ENCODE measurements around the gene LRRC10B.
A peak's percentile ranks its signal among the peaks of the same experiment; 100 is the strongest.

LRRC10B gene

DNA sequence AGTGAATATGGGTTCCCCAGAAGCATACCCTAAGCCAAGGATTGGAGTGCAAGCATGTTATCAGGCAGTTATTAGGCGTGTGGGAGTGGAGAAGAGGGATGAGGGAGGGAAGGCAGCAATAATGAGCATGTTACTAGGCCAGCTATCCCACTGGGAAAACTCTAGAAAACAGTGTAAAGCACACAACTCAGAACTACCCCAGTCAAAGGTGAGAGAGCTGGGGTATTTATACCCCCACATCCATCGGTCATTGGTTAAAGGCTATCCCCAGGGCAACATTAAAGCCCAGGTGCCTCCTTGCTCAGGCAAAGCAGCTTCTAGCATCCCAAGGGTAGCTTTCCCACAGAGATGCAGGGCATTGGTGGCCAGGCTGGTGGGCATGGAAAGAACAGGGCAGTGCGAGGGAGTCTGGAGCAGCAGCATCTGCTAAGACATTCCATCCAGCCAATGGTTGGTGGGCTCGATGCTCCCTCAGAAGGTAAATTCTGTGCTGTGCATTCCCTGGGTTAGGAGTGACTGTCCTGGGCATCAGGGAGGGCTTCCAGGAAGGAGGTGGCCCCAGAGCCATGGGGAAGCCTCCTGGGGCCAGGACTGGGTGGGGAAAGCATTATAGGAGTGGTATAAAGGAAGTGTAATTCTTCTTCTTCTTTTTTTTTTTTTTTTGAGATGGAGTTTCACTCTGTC lies 21.1 kb upstream of the LRRC10B start:
- DNase-seq: no peak

GRCh38 chr11:61488651-61489291 lies 19.8 kb upstream of the LRRC10B start:
- no peak for DNase-seq

GRCh38 chr11:61489833-61490721 lies 18.5 kb upstream of the LRRC10B start:
- no peak for DNase-seq

GRCh38 chr11:61491736-61492395 lies 16.7 kb upstream of the LRRC10B start:
- DNase-seq: no peak

DNA sequence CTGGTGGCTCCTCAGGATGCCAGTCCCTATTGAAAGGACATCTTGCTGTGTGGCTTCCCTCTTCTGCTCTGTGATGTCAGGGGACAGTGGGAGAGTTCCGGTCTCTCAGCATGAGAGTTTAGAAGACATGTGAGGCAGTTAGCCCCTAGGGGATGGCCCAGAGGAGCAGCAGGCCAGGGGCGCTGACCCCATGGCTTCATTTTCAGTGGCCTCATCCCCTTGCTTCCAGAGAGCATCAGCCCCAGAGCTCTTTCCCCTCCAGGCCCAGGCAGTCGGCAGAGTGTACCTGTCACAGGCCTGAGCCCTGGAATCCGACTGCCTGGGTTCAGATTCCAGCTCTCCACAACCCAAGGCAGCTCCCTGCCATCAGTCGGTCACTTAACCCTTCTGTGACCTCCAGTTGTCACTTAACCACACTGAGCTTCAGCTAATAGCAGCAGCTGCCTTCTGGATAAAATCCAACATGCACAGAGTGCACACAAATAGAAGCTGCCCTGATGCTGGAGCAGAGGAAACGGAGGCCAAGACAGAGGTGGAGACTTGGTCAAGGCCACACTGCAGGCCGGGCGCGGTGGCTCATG lies 14.1 kb upstream of the LRRC10B start:
- no peak for DNase-seq

DNA sequence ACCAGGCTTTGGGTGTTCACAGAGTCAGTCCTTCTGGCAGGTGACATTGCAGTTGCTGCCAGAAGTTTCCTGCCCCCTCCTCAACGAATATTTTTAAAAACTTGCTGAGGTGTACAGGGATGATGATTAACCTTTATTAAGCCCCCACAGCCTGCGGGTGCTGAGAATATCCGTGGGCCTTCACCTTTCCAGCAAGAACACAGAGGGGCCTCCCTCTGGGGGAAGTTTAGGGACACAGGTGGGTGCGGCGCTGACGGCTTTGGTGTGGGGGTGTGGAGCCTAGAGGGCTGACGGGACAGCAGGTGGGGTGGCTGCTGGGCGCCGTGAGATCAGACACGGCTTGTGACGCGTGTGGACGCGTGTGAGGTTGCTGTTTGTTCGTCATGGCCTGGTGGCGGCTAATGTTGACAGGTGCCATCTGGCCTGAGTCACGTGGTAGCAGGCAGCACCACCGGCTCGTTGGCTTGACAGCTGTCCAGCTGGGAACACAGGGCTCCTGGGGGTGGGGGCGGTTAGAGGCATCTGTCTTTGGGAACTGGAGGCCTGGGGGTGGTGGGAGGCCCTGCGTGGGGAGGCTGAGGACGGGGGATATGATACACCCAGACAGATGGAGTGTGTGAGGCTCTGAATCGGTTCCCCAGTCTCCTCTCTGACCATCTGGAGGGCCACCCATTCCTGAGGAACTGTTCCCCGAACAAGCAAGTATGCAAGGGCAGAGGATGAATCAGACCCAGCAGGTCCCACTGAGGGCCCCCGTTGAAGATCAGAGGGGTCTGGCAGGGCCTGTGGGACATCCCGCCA lies 12.5 kb upstream of the LRRC10B start:
- no peak for DNase-seq

DNA sequence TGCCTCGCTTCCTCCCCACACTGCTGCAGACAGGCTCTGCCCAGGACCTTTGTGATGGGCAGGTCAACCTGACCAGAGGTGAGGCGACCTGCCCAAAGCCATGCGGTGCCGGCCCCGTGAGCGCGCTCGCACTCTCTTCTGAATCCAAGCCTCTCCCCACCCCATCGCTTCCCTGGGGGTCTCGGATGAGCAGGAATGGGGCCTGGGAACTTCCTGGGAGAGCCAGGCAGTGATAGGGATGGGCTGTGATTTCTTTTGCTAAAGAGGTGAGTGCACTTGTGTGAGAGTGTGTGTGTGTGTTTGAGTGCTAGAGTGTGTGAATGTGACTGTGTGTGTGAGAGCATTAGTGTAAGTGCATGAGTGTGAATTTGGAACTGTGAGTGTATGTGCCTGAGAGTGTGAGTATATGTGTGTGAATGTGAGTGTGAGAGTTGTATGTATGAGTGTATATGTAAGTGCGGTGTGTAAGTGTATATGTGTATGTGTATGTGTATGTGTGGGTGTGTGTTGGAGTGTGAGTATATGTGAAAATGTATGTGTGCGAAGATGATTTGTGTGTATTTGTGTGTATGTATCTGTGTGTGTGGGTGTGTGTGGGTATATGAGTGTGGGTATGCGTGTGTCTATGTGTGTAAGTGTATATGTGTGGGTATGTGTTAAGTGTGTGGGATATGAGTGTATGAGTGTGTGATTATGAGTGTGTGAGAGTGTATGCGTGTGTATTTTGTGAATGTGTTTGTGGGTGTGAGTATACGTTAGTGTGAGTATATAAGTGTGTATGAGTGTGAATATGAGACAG lies 11.7 kb upstream of the LRRC10B start:
- no peak for DNase-seq

DNA sequence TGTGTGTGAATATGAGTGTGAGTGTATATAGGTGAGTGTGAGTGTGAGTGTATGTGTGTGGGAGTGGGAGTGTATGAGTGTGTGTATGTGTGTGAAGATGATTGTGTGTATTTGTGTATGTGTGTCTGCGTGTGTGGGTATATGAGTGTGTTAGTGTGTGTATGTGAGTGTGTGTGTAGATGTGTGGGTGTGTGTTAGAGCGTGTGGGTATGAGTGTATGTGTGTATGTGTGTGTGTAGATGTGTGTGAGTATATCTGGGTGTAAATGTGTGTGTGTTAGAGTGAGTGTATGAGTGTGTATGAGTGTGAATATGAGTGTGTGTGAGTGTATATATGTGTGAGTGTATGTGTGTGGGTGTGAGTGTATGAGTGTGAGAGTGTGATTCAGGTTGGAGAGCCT lies 11.1 kb upstream of the LRRC10B start:
- DNase-seq: no peak

- DNase-seq: no peak
These were observed 10.7 kb upstream of the LRRC10B start for GRCh38 chr11:61497876-61498275.

GRCh38 chr11:61498767-61499341 lies 9.7 kb upstream of the LRRC10B start:
- no peak for DNase-seq

DNA sequence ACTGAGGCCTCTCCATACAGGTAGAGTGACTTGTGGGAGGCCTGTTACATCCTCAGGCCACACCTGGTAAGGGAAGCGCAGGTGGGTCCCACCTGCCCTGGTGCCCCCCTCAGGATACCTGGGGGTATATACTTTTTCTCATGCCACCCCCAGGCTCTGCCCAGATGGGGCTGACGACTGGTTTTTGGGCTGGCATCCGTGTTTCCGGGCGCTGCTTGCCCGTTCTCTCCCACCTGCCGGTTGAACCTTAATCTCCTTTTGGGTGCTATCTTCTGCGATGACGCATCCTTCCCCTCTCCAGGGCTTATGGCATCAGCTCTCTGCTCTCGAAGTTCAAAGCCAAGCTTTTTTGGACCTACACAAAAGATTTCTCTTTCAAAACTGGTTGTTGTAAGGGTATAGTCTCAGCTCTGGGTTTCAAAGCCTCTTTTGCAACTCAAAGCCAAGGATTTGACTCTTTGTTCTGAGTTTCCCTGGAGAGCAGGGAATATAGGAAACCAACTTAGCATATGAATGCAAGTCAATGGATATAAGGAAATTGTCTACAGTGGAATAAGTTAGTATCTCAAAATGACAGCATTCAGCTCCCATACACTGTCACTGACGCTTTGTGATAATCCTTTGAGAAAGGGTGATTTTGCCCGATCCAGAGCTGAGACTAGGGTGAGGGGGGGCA lies 8.6 kb upstream of the LRRC10B start:
- no peak for DNase-seq

DNA sequence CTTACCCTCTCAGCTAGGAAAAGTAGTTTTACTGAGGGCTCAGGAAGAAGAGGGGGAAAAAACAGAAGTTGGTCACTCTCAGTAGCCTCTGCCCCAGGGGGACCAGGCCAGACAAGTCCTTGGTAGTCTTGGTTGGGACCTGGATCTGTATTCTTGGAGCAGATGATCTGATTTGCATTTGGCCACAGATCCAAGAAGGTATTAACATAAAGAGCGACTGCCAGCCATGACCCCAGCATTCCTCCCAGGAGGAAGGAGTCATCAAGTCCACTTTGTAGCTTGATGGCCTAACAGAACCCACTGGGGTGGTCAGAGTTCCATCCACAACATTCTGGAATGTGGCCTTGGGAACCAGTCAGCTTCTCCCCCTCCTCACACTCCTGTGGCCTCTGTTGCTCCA lies 6.0 kb upstream of the LRRC10B start:
- DNase-seq: no peak

GRCh38 chr11:61503135-61503770 lies 5.3 kb upstream of the LRRC10B start:
- no peak for DNase-seq

DNA sequence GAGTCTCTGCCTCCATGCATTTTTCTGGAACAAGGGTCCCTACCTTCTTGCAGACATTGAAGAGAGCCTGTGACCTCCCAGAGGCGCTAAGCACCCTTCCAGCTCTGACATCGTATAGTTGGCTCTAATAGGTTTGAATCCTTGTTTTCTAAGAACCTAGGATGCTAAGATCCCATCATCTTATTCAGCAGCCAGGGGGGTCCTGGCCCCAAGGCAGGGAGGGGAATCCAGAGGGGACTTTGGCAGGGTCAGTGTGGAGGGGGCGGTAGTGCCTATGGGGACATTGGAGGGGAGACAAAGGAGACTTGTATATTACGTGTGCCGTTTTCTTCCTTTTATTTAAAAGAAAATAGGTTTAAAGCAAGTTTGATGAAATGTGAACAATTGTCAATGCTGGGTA lies 3.4 kb upstream of the LRRC10B start:
- DNase-seq: no peak

- DNase-seq: no peak
These were observed 2.9 kb upstream of the LRRC10B start for GRCh38 chr11:61505640-61506155.

GRCh38 chr11:61507012-61507768 lies 1.4 kb upstream of the LRRC10B start:
- no peak for DNase-seq

- DNase-seq: peak; percentile 30
These were observed 787 bp downstream of the LRRC10B start for GRCh38 chr11:61509043-61510029.

Measured in activated CD4-positive, alpha-beta T cell treated with anti-CD3 and anti-CD28 coated beads for 1 hour (primary cell).